GM10266 (cell line): ENCODE data around the gene RXFP4.

Experiments
- DNase-seq: peaks from one replicate; pipeline ENCODE4 v3.0.0; 2012; ENCODE audit errors: extremely low spot score
- CTCF ChIP-seq: IDR thresholded peaks from 2 replicates; pipeline ENCODE4 v1.5.1; 2012; ENCODE audit warnings: mild to moderate bottlenecking, low read depth; ENCODE audit not compliant: control insufficient read depth, insufficient read depth; ENCODE audit errors: missing control alignments

Gene RXFP4

GRCh38 chr1:155947741-155948140, 6.3 kb downstream of the RXFP4 start:
- no peak for DNase-seq
- no peak for TF ChIP-seq CTCF

GRCh38 chr1:155950829-155951228, 9.4 kb downstream of the RXFP4 start:
- no peak for TF ChIP-seq CTCF
- DNase-seq = no peak

- TF ChIP-seq CTCF = no peak
These were observed 10.5 kb downstream of the RXFP4 start for GRCh38 chr1:155951753-155952504.

GRCh38 chr1:155952505-155952890, 11.1 kb downstream of the RXFP4 start:
- no peak for TF ChIP-seq CTCF
- DNase-seq = no peak

More at GRCh38 chr1:155951753-155952504, 10.5 kb downstream of the RXFP4 start:
- no peak for DNase-seq

- no peak for DNase-seq
- TF ChIP-seq CTCF = no peak
These were observed 13.2 kb downstream of the RXFP4 start for GRCh38 chr1:155954645-155955044.

GRCh38 chr1:155957411-155957915, 16.0 kb downstream of the RXFP4 start:
- DNase-seq = no peak
- TF ChIP-seq CTCF = no peak

- DNase-seq = no peak
- no peak for TF ChIP-seq CTCF
These were observed 18.8 kb downstream of the RXFP4 start for GRCh38 chr1:155960081-155960745.
